HepG2 (cell line): ENCODE data around the gene HIPK4. TPM values are rescaled to one million over a fixed set of nuclear protein-coding genes. Genes with fewer than 3 reads are reported as not detected.

Source experiments
- ATAC-seq: fragments of 200-7000 bp; cut with Tn5 transposase; 3 replicates; pipeline ENCODE4 v1.9.1; 2020; ENCODE audit warnings: mild to moderate bottlenecking, moderate library complexity
- BruUV-seq: library from RNA; stranded (reverse); fragments of 400-500 nt; replicated peaks from 2 replicates; lab custom pipeline; 2021; lab: Mats Ljungman, UMichigan
- CTCF ChIA-PET: fragments of 300-600 bp; formaldehyde crosslinking; extraction: SDS; loops from one replicate; lab custom pipeline; 2021; ENCODE audit warnings: low total read pairs, inconsistent platforms, low intra/inter-chr PET ratio; lab: Yijun Ruan, JAX
- POLR2A ChIA-PET: fragments of 350-600 bp; sonication (Branson Sonifier 250); formaldehyde crosslinking; loops from one replicate; lab custom pipeline; 2020; ENCODE audit warnings: antibody characterized with exemption, inconsistent platforms; lab: Yijun Ruan, JAX
- DNase-seq: peaks from one replicate; pipeline ENCODE4 v3.0.0-alpha.2; 2015; ENCODE audit warnings: low spot score
- FAIRE-seq: peaks from 3 replicates; lab custom pipeline; 2011; peaks lifted over from hg19 to GRCh38; lab: Jason Lieb, UNC
- H2AFZ ChIP-seq: one replicate; pipeline ENCODE4 v1.6.1; 2011; ENCODE audit warnings: low read length, inconsistent platforms
- H3K27ac ChIP-seq: fragments of 300-600 bp; 3 replicates; pipeline ENCODE4 v1.8.0; 2011; ENCODE audit warnings: mixed run types, mild to moderate bottlenecking, mixed read lengths, low read length, inconsistent platforms; ENCODE audit not compliant: insufficient read depth; ENCODE audit errors: extremely low read length
- H3K27me3 ChIP-seq, 2 experiments: fragments of 200-600 bp in 1 of 2; 2 replicates in 1 of 2; 3 replicates in 1 of 2; pipeline versions ENCODE4 v1.6.0 to v1.8.0; 2011; ENCODE audit warnings: low read length in 2 of 2, mild to moderate bottlenecking in 2 of 2, moderate library complexity in 2 of 2, inconsistent platforms in 1 of 2; ENCODE audit not compliant: insufficient read depth in 2 of 2, control insufficient read depth in 1 of 2
- H3K36me3 ChIP-seq, 2 experiments: fragments of 200-600 bp in 1 of 2; replicated peaks in 1 of 2; 2 replicates in 1 of 2; 3 replicates in 1 of 2; pipeline versions ENCODE4 v1.5.1 to v1.8.0; 2011; ENCODE audit warnings: low read length in 2 of 2, inconsistent platforms in 1 of 2; ENCODE audit not compliant: insufficient read depth in 2 of 2, control insufficient read depth in 1 of 2
- H3K4me1 ChIP-seq: 2 replicates; pipeline ENCODE4 v1.5.1; 2012; ENCODE audit warnings: low read length, inconsistent platforms; ENCODE audit not compliant: insufficient read depth
- H3K4me2 ChIP-seq: 2 replicates; pipeline ENCODE4 v1.6.0; 2011; ENCODE audit warnings: low read depth, low read length, inconsistent platforms
- H3K4me3 ChIP-seq, 3 experiments: fragments of 200-600 bp in 1 of 3; sonication (generic), shearing (Covaris generic) in 1 of 3; replicated peaks in 1 of 3; 2 replicates each; pipeline ENCODE4 v1.5.1; 2011 to 2016; ENCODE audit warnings: low read length in 3 of 3, inconsistent platforms in 2 of 3, low read depth in 2 of 3, mild to moderate bottlenecking in 2 of 3, control low read depth in 1 of 3, mixed read lengths in 1 of 3; ENCODE audit not compliant: insufficient read depth in 1 of 3
- H3K79me2 ChIP-seq: one replicate; pipeline ENCODE4 v1.6.1; 2011; ENCODE audit warnings: low read length, inconsistent platforms; ENCODE audit not compliant: insufficient read depth
- H3K9ac ChIP-seq: 2 replicates; pipeline ENCODE4 v1.6.0; 2011; ENCODE audit warnings: mild to moderate bottlenecking, low read depth, low read length, inconsistent platforms; ENCODE audit not compliant: insufficient read depth
- H3K9me3 ChIP-seq: 2 replicates; pipeline ENCODE4 v1.5.1; 2012; ENCODE audit warnings: mild to moderate bottlenecking, low read length
- H4K20me1 ChIP-seq: 2 replicates; pipeline ENCODE4 v1.6.0; 2011; ENCODE audit warnings: inconsistent platforms, mild to moderate bottlenecking, low read length, moderate library complexity; ENCODE audit not compliant: insufficient read depth
- ATF7 ChIP-seq, 2 experiments: fragments of 450-650 bp in 1 of 2; sonication (generic) in 1 of 2; formaldehyde crosslinking in 1 of 2; IDR thresholded peaks; 2 replicates each; pipeline versions ENCODE4 v1.4.0 to v1.6.1; 2016 to 2020; ENCODE audit warnings: antibody characterized with exemption in 1 of 2, mild to moderate bottlenecking in 1 of 2, missing genetic modification reagents in 1 of 2
- CREB1 ChIP-seq, 2 experiments: fragments of 450-650 bp in 1 of 2; IDR thresholded peaks; 2 replicates each; pipeline ENCODE4 v1.6.1; 2016 to 2017; ENCODE audit warnings: control low read depth in 1 of 2, mild to moderate bottlenecking in 1 of 2, missing compliant biosample characterization in 1 of 2, missing genetic modification characterization in 1 of 2
- HNRNPH1 ChIP-seq: fragments of 200-400 bp; formaldehyde crosslinking; optimal IDR thresholded peaks from 2 replicates; pipeline ENCODE3; 2017; ENCODE audit warnings: mild to moderate bottlenecking, low read depth, low read length
- JDP2 ChIP-seq: sonication (generic); formaldehyde crosslinking; IDR thresholded peaks from 2 replicates; pipeline ENCODE4 v1.8.1; 2022; ENCODE audit warnings: missing genetic modification reagents, borderline replicate concordance
- MAFK ChIP-seq, 2 experiments: IDR thresholded peaks in 1 of 2; conservative IDR thresholded peaks in 1 of 2; 2 replicates each; pipeline ENCODE4 v1.6.1; 2011; ENCODE audit warnings: improper control_type of control experiment in 2 of 2, low read length in 2 of 2
- THYN1 ChIP-seq: sonication (generic); formaldehyde crosslinking; IDR thresholded peaks from 2 replicates; pipeline ENCODE4 v1.8.1; 2023; ENCODE audit warnings: low read depth, mild to moderate bottlenecking, moderate library complexity, missing genetic modification reagents, borderline replicate concordance
- ZMYM3 ChIP-seq: sonication (generic); formaldehyde crosslinking; IDR thresholded peaks from 2 replicates; pipeline ENCODE4 v1.5.1; 2020; ENCODE audit warnings: mild to moderate bottlenecking, missing genetic modification reagents
- ZNF121 ChIP-seq: sonication (generic); formaldehyde crosslinking; IDR thresholded peaks from 2 replicates; pipeline ENCODE4 v1.5.0; 2020; ENCODE audit warnings: mild to moderate bottlenecking, missing genetic modification reagents
- WGBS: methylation state at CpG from one replicate; pipeline ENCODE4 v1.1.6; 2017; ENCODE audit warnings: low lambda C conversion rate; 5-methylcytosine and 5-hydroxymethylcytosine counted together
- in situ Hi-C: cut with HindIII; loops from 2 replicates; pipeline ENCODE4 v1.10.0; 2017; ENCODE audit warnings: low pct_unique_long_range_greater_than_20kb; ENCODE audit not compliant: extremely low pct_ligation_motif_present
- intact Hi-C: fragments of 100-400 bp; cut with micrococcal nuclease; formaldehyde crosslinking; loops from one replicate; pipeline ENCODE4 v1.10.0; 2022; ENCODE audit not compliant: unreplicated experiment
- polyA plus RNA-seq, 8 experiments: library from polyadenylated mRNA; depleted of rRNA in 3 of 8; stranded (reverse) in 7 of 8; unstranded in 1 of 8; fragments of >200 nt; fragmentation: Illumina TruSeq in 4 of 8; extraction: Trizol in 4 of 8; gene quantifications; 2 replicates each; pipeline versions ENCODE4 v1.2.1 to v1.2.3, GENCODE V29; 2011 to 2016; ENCODE audit warnings: low read depth in 4 of 8, missing spikeins in 1 of 8, mixed read lengths in 1 of 8; ENCODE audit not compliant: insufficient read depth in 1 of 8
- total RNA-seq, 5 experiments: library from RNA; depleted of rRNA; stranded (reverse); fragments of >200 nt; fragmentation: Illumina TruSeq; extraction: Trizol; gene quantifications; 2 replicates each; pipeline ENCODE4 v1.2.3, GENCODE V29; 2016; ENCODE audit warnings: low read depth in 1 of 5
- TF ChIP-seq, protein P1 (sequence below): sonication (generic); formaldehyde crosslinking; IDR thresholded peaks from 2 replicates; pipeline ENCODE4 v1.4.0; 2020; ENCODE audit warnings: missing genetic modification reagents

Gene HIPK4
- total and polyA plus RNA-seq, 2 of the 13 experiments (the other 11 are each of a cell fraction or from before 2014, with no cell fraction given): 0.03 TPM; not detected in 1

DNA sequence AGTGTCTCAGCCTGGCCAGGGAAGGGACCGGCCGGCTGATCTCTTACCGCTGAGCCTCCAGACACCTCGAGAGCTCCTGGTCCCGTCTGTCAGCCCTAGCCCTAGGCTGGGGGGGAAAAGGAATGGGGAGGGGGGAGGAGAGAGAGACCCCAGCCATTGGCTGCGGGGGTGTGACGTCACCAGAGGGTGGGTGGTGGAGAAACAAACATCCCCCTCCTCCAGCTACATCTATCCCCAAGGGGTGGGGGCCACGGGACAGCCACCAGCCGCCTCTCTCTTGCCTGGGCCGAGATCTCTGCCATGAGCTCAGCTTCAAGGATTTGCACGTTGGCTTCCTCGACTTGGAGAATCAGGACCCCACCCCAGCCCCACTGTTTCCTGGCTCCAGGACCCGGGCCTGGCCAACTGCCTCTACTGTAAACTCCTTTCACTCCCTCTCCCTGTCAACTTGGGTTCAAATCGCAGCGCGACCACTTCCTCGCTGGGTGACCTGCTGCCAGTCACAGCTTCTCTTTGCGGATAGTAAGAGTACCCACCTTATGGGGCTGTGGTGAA, 23.4 kb upstream of the HIPK4 start, which contains the start of gene PRX:
Gene PRX, minus strand, starts transcription at position 88 of the 555 bp plus-strand sequence. CDS start 5,446 bp downstream, outside the sequence.
- Histone ChIP-seq H2AFZ (no peak within 1 kb of the TSS), H3K4me3 (no peak within 1 kb of the TSS), H3K79me2 (no peaks in the 10 kb centered on the region), H3K9ac (no peak within 1 kb of the TSS), H3K4me2 (no peak within 1 kb of the TSS), H3K9me3 (no peaks in the 10 kb centered on the region), H3K27me3 (peaks cover 0 to 23% of the 10 kb centered on the region in 2 experiments; a peak in 3 of 5 replicates), H3K4me1 (peaks cover 55% of the 10 kb centered on the region), H3K27ac (no peak within 1 kb of the TSS), H3K36me3 (no peaks in the 10 kb centered on the region), H4K20me1 (no peaks in the 10 kb centered on the region)
- no peak for DNase-seq
- CTCF ChIA-PET: no interaction called here
- no TSS peak for BruUV-seq
- in situ Hi-C loops: no loop called here
- TF ChIP-seq HNRNPH1: no peak
- TF ChIP-seq THYN1 (CRISPR knock-in tag): no peak
- peak; percentile 85 for TF ChIP-seq ATF7 (IDR thresholded peaks at IDR 0.05)
- no peak for TF ChIP-seq ATF7 (CRISPR knock-in tag; IDR thresholded peaks at IDR 0.05)
- TF ChIP-seq CREB1 (IDR thresholded peaks at IDR 0.05): peak; percentile 96
- TF ChIP-seq CREB1 (CRISPR knock-in tag; IDR thresholded peaks at IDR 0.05): no peak
- 0 out of 2 replicates have a peak, but pooled peaks have one; percentile 6 for TF ChIP-seq ZMYM3 (CRISPR knock-in tag)
- TF ChIP-seq, protein P1, sequence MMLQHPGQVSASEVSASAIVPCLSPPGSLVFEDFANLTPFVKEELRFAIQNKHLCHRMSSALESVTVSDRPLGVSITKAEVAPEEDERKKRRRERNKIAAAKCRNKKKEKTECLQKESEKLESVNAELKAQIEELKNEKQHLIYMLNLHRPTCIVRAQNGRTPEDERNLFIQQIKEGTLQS (CRISPR knock-in tag): no peak
- TF ChIP-seq ZNF121 (CRISPR knock-in tag): no peak
- TF ChIP-seq MAFK (conservative IDR thresholded peaks at IDR 0.05 in 1 of 2, IDR thresholded peaks at IDR 0.05 in 1 of 2; ENCODE audit: low read length in 2 of 2): no peak
- no peak for TF ChIP-seq JDP2 (CRISPR knock-in tag)
- ATAC-seq: no peak
- intact Hi-C loops: no loop called here
- no peak for FAIRE-seq
- WGBS: 43% methylated on average over 14 of the region's 18 CpGs
- POLR2A ChIA-PET: interaction anchor here (1.2 to 1.6 kb wide), 2 partner anchors 10 to 30 kb away, joined by 3 to 4 read pairs; no protein-coding TSS in a partner anchor
